K562 (cell line): ENCODE data around the gene KPNA3.

ENCODE experiments used
- CCAR2 ChIP-seq: fragments of 200-400 bp; formaldehyde crosslinking; IDR thresholded peaks from 2 replicates; pipeline ENCODE4 v1.6.1; 2017; ENCODE audit warnings: mild to moderate bottlenecking, low read depth, low read length
- CTCF ChIP-seq, 3 experiments: IDR thresholded peaks in 2 of 3; conservative IDR thresholded peaks in 1 of 3; 2 replicates each; pipeline ENCODE4 v1.5.1; 2011 to 2012; ENCODE audit warnings: low read length in 3 of 3, mild to moderate bottlenecking in 3 of 3, control low read depth in 2 of 3, improper control_type of control experiment in 1 of 3, inconsistent platforms in 1 of 3, low read depth in 1 of 3, mixed read lengths in 1 of 3, moderate library complexity in 1 of 3; ENCODE audit not compliant: insufficient read depth in 2 of 3
- NFRKB ChIP-seq: fragments of 450-650 bp; IDR thresholded peaks from 2 replicates; pipeline ENCODE4 v1.6.1; 2016; ENCODE audit warnings: low read depth
- REST ChIP-seq, 2 experiments: fragments of 450-650 bp; formaldehyde crosslinking in 1 of 2; IDR thresholded peaks; 2 replicates each; pipeline versions ENCODE4 v1.4.0 to v1.6.1; 2014 to 2020; ENCODE audit warnings: mild to moderate bottlenecking in 2 of 2, borderline replicate concordance in 1 of 2, low read depth in 1 of 2
- ZZZ3 ChIP-seq: fragments of 450-650 bp; IDR thresholded peaks from 2 replicates; pipeline ENCODE4 v1.6.1; 2016; ENCODE audit warnings: antibody characterized with exemption, mild to moderate bottlenecking, moderate library complexity

- TF ChIP-seq REST (IDR thresholded peaks at IDR 0.05; ENCODE audit: borderline replicate concordance) = no peak
- no peak for TF ChIP-seq REST (CRISPR knock-in tag; IDR thresholded peaks at IDR 0.05; ENCODE audit: low read depth)
- no peak for TF ChIP-seq ZZZ3
- no peak for TF ChIP-seq NFRKB
- no peak for TF ChIP-seq CTCF (IDR thresholded peaks at IDR 0.05 in 2 of 3, conservative IDR thresholded peaks at IDR 0.05 in 1 of 3; ENCODE audit: insufficient read depth in 2 of 3, low read depth in 1 of 3, low read length in 3 of 3)
- TF ChIP-seq CCAR2 = no peak
Observed at GRCh38 chr13:49760558-49760957, 31.9 kb downstream of the KPNA3 start.
